NK-92 treated with Interleukin-12 subunit alpha and Interleukin-12 subunit beta, amount 100 ng/mL, for 24 hours (cell line): ENCODE data around the gene HDAC4.
A peak's percentile ranks its signal among the peaks of the same experiment; 100 is the strongest.

Source experiments
- DNase-seq: peaks from one replicate; lab custom pipeline; 2025; lab: John Stamatoyannopoulos, UW

Gene HDAC4

DNA sequence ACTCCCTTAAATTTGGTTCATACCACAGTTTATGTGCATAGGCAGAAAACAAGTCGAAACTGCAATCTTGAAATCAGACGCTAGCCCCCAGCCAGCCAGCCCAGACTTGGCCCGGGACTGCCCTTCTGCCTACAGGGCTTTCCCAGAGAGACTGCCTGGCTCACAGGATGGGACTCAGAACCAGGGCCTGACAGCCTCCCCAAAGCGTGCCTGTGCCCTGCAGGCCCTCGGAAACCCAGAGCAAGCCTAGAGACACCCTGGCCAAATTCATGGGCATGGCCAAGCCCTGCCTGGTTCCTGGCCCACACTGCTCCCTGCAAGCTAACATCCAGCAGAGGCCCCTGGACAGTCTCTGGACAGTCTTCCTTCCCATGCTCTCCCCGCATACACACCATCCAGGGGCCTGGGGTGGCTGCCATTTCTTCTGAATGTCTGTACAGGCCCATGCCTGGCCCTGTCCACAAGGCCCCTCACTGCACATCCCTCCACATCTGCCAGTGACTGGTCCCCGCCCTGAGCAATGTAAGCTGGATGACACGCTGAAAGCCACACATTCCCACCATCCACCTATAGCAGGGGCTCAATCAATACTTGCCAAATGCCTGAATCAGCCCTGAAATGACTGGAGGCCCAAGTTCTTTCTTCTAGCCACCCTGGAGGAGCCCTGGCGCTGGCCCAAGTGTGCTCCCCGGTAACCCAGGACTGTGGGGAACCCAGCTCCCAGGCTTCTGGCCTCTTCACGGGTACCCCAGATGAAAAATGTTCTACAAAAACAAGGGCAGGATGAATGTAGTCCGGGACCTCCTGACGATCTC is 73.1 kb downstream of the HDAC4 start:
- DNase-seq: no peak

DNA sequence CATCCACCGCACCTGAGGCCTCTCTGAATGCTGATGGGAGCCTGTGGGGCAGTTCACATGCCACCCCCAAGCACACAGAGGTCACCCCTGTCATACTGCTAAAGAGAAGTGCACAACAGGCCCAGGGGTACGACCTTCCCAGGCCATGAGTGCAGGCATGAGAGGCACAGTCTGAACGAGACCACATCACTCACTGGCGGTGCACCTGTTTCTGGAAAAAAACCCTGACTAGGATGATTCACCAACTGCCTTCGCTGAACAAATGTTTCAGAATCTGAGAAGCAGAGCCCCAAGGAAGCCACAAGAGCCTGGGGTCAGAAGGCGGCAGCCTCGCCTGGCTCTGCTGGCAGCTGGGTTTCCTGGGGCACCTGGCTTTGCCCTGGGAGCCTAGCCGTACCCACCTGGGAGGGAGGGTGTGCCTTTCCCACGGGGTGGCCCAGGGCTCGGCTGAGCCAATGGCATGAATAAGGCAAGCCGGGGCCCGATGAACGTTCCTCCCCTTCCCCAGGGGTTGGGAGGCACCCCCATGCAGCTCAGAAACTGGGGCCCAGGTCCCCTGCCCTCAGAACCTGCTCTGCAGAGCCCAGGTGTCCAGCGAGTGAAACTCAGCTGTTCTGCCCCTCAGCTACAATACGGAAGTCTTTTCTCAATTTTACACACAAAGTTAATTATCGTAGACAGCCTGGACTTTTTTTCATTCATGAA is 73.8 kb downstream of the HDAC4 start:
- peak; percentile 27 for DNase-seq

DNA sequence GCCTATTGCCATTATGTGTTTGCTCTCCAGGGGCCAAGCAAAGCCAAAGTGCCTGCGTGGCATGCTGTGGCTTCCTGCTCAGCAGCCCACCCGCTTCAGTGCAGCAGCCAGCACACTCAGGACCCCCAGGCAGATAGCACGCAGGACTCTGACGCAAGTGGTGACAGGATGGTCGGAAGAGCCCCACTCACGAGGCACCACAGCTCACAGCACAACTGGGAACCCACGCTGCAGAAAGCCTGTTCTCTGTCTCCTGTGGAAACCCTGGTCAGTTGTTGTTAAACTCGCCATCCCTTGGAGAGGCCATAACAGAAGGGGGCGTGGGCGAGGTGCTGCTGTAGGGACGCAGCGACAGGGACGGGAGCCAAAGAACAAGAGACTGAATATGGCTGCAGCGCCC is 76.4 kb downstream of the HDAC4 start:
- no peak for DNase-seq

DNA sequence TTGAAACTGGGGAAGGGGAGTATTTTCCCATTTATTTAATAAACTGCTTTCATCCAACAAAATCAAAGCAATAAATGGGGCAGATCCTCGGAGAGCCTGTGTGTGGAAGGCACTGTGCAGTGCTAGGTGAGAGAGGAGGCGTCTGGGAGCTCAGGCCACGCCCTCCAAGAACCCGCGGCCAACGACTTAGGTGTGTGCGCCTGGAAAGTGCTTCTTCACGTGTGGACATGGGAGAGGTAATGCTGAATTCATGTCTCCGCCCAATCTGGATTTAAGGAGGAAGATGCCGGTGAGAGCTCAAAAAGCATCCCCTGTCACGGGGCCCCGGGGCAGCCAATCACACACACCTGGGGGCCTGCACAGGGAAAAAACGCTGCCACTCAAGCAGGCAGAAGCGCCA is 77.4 kb downstream of the HDAC4 start:
- no peak for DNase-seq

DNA sequence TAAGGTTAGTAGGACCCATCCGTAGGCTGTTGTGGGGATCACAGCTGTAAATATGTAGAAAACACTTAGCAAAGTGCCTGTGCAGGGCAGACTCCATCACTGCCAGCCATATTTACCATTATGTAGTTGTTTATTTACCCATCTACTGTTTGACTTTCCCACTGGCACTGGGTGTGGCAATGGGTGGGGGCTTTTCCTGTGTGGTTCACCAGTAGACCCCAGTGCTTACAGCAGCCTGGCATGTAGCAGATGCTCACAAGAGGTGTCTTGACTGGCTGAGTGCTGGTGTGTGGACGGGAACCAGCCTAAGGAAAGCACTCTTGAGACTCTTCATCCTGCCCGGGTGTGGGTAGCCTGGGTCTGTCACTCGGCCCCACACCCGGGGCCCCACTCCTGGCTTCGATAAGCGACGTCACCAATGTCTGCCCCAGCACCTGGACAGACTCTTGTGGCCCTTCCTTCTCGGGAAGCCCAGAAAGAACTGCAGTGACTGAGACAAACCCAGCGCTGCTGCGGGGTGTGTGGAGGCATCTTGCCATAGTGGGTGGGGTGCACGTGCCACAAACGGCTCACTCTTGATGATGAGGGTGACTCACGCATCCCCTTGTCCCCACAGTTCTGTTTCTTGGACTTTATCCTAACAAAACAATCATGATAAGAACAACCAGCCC is 78.3 kb downstream of the HDAC4 start:
- DNase-seq: no peak

DNA sequence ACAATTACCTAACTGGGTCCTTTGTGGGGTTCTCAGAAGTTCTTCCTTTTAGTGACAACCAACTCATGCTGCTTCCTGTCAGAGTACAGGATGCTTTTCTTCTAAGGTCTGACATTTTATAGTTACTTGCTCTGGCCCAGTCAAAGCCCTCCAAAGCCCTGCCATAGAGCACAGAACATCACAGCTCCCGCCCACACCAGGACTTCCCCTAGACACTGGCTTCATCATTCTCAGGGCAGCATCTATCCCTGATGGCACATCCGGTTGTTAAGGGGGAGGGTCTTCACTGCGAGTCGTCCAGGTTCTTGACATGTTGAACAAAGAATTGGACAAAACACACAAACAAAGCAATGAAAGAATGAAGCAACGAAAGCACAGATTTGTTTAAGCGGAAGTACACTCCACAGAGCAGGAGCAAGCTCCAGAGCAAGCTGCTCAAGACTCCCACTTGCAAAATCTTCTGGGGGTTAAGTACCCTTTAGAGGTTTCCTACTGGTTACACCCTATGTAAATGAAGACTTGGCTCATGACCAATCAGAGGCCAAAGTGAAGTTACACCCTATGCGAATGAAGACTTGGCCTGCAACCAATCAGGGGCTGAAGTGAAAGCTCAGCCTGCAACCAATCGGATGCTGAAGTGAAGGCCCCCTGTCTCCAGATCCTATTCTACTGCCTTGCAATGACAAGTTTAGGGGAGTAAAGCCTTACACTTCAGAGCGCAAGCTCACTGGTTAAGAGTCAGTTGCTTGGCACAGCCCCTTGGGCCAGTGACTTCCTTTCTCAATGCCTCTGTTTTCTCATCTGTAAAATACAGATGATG is 79.0 kb downstream of the HDAC4 start:
- DNase-seq: no peak

DNA sequence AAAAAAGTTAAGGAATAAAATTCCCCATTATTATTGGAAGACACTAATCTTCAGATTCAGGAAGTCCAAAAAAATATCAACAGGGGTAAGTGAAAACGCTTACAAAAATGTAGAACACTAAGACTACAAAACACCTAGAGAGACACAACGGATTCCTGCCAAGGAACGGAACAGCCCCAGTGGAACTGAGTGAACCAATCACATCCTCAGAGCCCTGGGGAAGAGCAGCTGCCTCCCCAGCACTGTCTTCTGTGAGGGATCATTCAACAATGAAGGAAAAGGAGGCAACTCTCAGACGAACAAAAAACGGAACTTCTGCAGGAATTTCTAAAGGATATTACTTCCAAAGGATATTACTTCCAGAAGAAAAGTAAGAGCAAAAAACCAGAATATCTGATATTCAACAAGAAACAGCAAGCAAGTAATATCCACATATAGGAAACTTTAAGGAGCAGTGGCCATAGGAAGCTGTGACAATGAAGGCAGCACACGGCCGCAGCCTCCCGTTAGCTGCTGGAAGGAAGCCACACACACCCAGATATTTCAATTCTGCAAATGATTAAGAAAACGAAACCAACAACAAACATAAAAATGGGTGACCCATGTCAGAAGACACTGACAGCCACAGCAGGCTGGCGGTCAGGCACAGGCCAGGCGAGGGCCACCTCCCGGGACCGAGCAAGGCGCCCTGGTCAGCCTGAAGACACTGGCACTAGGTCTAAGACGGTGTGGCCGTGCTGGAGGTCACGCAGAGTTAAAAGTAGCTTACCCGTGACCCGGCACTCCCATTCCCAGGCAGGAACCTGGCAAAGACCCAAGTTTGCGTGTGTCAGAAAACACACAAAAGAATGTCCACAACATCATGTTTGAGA is 81.8 kb downstream of the HDAC4 start:
- no peak for DNase-seq

DNA sequence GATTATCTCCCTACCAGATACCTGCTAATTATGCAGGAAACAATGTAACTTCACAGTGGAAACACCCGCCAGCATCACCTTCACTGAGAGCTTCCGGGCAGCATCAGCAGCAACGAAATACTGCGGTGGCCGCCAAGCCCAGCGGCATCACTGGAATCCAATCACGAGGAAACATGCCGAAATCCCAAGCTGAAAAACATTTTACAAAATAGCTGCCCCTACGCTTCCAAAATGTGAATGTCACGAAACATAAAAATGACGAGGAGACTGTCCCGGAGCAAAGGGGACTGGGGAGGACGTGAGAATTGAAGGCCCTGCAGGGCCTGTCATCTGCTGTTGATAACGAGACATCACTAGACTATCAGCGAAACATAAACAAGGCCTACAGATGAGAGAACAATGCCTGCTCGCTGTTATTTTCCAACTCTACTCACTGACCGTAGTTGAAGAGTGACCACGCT is 82.6 kb downstream of the HDAC4 start:
- DNase-seq: no peak

DNA sequence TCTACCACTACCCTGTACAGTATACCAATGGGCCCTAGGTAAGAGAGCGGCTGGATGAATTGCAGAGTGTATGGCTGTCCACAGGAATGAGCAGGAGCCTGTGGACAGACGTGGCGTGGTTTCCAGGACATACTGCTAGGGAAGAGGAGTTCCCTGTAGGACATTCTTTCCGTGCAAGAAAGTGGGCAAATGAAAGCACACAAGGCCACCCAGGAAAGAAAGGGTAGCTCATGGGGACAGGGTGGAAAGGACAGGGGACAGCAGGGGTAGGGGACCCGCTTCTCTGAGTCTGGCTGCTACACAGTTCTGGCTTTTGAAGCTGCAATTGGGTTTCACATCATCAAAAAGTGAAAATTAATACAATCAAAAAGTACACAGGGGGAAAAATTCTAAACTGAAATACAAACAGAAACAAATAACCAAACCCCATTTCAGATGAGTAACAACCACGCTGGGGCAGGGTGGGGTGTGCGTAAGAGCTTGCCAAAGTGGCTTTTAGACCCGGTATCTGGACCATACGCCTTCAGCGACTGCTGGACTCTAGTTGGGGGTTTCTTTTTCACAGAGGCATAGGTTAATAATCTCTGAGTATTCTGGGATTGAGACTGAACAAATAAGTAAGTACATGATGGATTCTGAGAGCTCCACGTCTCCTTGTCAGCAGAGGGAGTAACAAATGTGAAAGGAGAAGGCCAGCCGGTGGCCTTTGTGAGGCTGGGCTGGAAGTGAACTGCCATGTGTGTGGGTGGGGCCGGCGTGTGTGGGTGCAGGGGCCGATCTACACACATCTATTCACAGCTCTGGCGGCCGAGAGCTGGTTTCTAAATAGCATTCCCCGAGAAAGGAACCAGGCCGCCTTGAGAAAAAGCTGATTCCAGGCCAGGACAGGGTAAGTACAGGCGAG is 84.0 kb downstream of the HDAC4 start:
- no peak for DNase-seq

DNA sequence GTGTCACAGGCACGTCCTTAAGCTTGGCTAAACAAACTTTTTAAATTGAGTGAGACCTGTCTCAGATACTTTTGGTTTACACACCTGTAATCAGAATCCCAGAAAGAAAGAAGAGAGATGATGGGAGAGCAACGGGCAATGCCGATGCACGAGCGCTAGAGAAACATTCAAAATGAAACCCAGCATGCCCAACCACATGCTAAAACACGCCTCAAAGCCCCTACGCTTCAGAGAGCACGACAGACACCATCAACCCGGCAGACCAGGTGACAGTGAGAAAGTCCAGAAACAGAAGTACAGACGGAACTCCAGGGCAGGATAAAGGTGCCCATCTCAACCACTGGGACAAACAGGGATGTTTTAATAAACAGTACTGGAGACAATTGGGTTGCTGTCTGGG is 85.5 kb downstream of the HDAC4 start:
- DNase-seq: no peak

DNA sequence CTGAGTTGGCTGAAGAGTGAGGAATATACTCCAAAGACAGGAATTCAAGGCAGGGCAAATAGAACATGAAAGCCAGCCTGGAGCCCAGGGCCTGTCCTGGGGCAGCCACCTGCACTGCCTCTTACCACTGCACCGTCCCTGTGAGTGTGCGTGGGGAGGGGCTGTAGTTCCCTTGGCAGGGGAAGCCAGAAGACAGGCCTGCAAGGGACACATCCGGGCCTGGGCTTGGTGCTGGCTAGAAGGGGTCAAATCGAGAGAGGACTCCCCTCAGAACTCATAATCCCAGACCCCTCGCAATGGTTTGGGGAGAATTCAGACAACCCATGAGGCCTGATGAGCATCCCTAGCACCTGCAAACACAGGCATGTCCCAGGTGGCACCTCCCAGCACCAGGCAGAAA is 87.0 kb downstream of the HDAC4 start:
- DNase-seq: no peak

DNA sequence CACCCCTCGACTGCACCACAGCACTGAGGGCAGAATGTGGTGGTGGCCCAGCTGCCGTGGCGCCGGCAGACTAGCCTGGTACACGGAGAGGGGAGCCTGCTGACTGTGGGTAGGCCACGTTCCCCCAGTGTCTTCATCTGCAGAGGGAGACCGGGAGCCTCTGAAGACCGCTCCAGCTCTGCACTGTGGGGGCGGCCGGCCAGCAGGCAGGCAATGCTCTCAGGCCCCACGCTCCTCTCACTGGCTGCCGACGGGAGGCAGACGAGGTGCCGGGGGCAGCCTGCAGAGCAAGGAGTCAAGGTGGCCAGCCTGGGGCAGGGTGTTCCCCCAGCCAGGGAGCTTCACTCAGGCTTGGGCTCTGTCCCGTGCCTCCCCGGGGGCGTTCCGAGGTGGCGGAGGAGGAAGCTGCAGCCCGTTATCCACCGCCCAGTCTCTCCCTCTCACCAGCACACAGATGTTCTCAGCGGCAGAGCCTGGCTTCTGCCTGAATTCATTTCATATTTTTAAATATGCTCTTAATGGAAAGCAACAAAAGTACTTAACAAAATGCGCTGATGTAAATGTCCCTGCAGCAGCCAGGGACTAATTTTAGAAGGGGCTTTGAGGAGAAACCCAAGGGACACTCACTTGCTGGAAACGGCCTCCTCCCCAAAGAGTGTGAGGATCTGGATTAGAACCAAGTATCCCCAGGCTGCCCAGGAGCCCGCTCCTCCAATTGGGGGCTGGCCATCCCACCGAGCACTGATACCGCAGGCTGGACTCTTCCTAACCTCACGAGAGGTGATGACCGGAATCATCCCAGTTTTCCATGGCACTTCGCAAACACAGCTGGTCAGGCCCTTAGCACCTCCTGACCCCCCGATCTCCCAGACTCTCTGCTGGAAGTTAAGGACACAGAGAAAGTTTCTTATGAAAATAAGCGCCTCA is 87.8 kb downstream of the HDAC4 start:
- DNase-seq: no peak

DNA sequence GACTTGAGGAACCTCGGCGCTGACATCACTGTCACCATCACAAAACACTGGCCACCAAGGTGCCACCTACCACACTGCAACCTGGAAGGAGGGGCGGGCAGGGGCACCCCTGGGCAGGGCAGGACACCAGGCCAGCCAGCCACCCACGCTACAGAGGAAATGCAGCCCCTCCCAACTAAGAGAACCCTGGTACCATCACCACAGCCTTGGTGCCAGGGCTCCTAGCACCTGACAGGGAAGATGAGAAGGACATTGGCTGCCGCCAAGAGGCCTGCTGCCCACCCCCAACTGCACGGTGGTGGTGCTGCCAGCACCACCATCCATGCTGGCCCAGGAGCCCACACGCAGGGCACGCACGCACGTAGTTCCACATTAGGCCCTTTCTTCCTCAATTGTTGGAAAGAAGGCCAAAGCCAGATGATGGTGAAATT is 88.7 kb downstream of the HDAC4 start:
- no peak for DNase-seq

DNA sequence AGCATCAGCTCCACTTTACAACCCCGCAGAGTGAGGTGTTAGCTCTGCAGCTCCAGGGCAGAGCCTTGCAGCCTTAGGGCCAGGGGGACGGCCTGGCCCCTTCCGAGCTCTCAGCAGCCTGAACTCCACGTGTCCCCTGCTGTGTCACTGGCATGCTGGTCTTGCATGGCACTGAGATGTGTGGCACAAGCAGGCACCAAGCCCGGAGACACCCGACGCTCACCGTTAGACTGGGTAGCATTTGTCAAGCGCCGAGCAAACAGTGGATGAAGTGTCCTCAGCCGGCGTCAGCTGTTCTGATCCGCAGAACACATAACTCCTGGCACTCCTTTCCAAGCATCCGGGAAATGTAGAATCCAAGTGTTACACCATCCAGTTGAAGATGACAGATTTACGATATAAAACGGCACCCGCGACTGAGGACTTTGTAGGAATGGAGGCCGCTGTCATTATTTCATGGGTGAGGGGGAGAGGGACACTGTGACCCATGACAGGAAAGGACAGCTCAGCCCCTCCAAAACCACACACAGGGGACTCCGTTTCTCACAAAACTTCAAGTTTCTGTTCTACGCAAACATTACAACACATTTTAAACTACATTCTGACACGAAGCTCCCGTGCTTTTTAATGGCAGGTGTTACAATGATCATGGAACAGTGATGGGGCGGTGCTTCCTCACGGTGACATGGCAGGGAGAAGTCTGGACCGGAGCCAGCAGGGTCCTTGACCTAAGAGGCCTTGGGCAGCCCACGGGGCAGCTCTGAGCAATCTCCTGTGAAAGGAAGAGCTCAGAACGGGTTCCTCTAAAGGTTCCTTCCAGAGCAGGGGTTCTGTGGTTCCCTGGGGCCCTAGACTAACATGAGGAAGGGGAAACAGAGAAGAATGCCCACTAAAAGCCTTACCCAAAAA is 89.4 kb downstream of the HDAC4 start:
- no peak for DNase-seq

DNA sequence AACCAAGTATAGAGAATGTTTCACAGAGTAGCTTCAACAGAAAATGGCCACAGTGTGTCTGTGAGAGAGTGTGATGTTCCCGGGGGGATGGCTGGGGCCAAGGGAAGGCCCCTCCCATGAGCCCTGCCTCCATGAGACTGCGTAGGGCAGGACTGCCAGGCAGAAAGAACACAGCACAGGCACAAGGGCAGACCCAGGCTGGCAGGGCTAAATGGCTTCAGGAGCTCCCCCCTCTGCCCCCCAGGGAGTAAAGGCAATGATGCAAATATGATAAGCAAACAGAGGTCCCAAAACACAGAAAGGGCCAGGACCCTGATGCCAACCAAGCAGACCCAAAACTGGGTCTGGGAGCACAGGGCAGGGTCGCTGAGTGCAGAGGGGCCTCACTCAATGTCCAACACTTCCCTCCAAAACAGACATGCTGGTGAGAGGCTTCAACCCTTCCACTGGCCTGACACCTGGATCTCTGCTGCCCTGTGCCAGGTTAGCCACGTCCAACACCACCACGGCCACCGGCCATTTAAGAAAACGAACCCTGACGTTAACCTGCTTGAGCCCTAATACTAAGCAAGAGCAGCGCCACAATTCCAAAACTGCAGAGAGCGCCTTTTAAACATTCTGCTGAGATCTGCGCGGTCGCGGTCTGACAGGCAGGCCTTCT is 90.3 kb downstream of the HDAC4 start:
- DNase-seq: no peak

DNA sequence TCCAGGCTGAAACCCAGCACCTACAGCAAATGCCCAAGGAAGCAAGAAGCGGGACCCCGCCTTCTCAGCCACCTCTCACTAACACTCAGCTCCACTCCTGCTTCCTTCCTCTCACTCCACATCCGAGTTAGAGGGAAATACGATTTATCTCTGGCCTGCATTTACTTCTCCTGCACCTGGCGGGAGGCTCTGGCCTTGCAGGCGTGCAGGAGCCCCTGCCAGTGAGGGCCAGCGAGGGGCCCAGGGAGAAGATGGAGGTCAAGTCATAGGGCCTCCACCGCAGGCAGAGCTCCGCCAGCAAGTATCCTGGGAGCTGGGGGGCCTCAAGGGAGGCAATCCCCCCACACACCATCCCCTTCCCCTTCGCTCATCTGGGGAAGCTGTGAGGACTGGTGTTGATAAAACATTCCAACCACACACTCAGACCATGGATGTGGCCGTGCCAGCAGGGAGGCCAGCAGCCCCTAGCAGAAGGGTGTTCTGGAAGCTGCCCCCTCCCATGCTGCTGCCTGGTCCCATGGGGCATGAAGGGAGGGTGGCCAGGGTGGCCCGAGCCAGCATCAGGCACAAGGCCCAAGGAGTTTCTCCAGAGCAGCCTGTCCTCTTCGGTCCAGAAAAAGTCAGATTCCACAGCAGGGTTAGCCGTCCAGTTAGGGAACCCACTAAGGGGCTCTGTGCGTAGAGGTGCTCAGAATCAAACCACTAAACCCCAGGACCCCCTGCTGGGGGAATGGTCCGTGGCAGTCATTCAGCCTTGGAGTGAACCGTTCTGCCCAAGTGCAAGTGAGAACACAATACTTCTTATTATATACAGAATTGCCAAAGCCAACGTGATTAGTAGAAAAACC is 91.2 kb downstream of the HDAC4 start:
- DNase-seq: no peak
